Esophagus muscularis mucosa (tissue), 3 donors: ENCODE measurements around the gene TSN.

ENCODE experiments used
- CTCF ChIP-seq, 3 experiments: fragments of 200-600 bp in 2 of 3; fragments of 450-650 bp in 1 of 3; sonication (generic) in 2 of 3; IDR thresholded peaks; one replicate each; pipeline ENCODE4 v1.5.1; 2017 to 2019; ENCODE audit warnings: antibody characterized with exemption in 3 of 3, mild to moderate bottlenecking in 2 of 3, moderate library complexity in 1 of 3
- POLR2A ChIP-seq: fragments of 450-650 bp; IDR thresholded peaks from one replicate; pipeline ENCODE4 v1.6.1; 2017; ENCODE audit warnings: antibody characterized with exemption, moderate library complexity, mild to moderate bottlenecking, low read depth
- POLR2AphosphoS5 ChIP-seq, 2 donors: sonication (generic); formaldehyde crosslinking; IDR thresholded peaks; one replicate each; pipeline ENCODE4 v1.6.1; 2017; ENCODE audit warnings: antibody characterized with exemption in 2 of 2

- no peak for TF ChIP-seq CTCF (IDR thresholded peaks at IDR 0.05)
- TF ChIP-seq POLR2A: no peak
- TF ChIP-seq POLR2AphosphoS5 (IDR thresholded peaks at IDR 0.05): no peak
These were observed 40.8 kb downstream of the TSN start for GRCh38 chr2:121796239-121796638.
